A673 (cell line): ENCODE measurements around the gene SFMBT2.
"Not testable (repeated sequence)": the region's sequence is repeated elsewhere in the genome, so short reads cannot be mapped to it uniquely, and the experiment has no call there.

Experiments
- EZH2 ChIP-seq: fragments of 200-600 bp; sonication (generic); IDR thresholded peaks from 2 replicates; pipeline ENCODE4 v1.6.1; 2017; ENCODE audit warnings: borderline replicate concordance, low read depth, mild to moderate bottlenecking, mixed read lengths, antibody characterized with exemption, low read length; ENCODE audit not compliant: poor library complexity, severe bottlenecking
- TF ChIP-seq, protein P1 (sequence below): fragments of 300-800, 200-600 bp; sonication (generic); conservative IDR thresholded peaks from 2 replicates; pipeline ENCODE4 v1.5.1; 2017; ENCODE audit warnings: low read depth, mild to moderate bottlenecking, antibody characterized with exemption, low read length, moderate library complexity, mixed read lengths

DNA sequence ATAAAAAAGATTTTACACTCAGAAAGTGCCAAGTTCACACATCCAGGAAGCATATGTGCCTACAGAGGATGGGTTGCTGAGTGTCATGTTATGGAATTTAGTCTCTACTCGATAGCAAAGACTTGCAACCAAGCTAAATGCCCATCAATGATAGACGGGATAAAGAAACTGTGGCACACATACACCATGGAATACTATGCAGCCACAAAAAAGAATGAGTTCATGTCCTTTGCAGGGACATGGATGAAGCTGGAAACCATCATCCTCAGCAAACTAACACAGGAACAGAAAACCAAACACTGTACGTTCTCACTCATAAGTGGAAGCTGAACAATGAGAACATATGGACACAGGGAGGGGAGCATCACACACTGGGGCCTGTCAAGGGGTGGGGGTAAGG lies 198.1 kb downstream of the SFMBT2 start:
- TF ChIP-seq EZH2 = not testable (repeated sequence)
- TF ChIP-seq, protein P1, sequence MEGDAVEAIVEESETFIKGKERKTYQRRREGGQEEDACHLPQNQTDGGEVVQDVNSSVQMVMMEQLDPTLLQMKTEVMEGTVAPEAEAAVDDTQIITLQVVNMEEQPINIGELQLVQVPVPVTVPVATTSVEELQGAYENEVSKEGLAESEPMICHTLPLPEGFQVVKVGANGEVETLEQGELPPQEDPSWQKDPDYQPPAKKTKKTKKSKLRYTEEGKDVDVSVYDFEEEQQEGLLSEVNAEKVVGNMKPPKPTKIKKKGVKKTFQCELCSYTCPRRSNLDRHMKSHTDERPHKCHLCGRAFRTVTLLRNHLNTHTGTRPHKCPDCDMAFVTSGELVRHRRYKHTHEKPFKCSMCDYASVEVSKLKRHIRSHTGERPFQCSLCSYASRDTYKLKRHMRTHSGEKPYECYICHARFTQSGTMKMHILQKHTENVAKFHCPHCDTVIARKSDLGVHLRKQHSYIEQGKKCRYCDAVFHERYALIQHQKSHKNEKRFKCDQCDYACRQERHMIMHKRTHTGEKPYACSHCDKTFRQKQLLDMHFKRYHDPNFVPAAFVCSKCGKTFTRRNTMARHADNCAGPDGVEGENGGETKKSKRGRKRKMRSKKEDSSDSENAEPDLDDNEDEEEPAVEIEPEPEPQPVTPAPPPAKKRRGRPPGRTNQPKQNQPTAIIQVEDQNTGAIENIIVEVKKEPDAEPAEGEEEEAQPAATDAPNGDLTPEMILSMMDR = not testable (repeated sequence)
